CD4-positive, CD25-positive, alpha-beta regulatory T cell (primary cell): ENCODE data around the gene MATN4. TPM values are rescaled to one million over a fixed set of nuclear protein-coding genes. Genes with fewer than 3 reads are reported as not detected.

ENCODE experiments used
- ATAC-seq, 2 donors: fragments of 150-1000 bp; cut with Tn5 transposase; one replicate each; pipeline ENCODE4 v1.10.0; 2021; ENCODE audit warnings: low read depth in 2 of 2, moderate number of reproducible peaks in 2 of 2, moderate library complexity in 1 of 2
- DNase-seq, 3 donors: peaks; one replicate each; pipeline versions ENCODE4 v3.0.0 to v3.0.0-alpha.2; 2012 to 2022; ENCODE audit warnings: mixed read lengths in 1 of 3
- H3K27ac ChIP-seq: one replicate; pipeline ENCODE4 v1.7.0; 2013; ENCODE audit warnings: mild to moderate bottlenecking, low read length; ENCODE audit not compliant: insufficient read depth, poor library complexity, severe bottlenecking
- H3K27me3 ChIP-seq: one replicate; pipeline ENCODE4 v1.7.0; 2013; ENCODE audit warnings: low read length; ENCODE audit not compliant: control insufficient read depth, insufficient read depth
- H3K36me3 ChIP-seq: one replicate; pipeline ENCODE4 v1.7.0; 2013; ENCODE audit warnings: mild to moderate bottlenecking, low read length, moderate library complexity; ENCODE audit not compliant: control insufficient read depth, insufficient read depth
- H3K4me1 ChIP-seq: 2 replicates; pipeline ENCODE4 v1.7.0; 2013; ENCODE audit warnings: mild to moderate bottlenecking, low read length; ENCODE audit not compliant: insufficient read depth, control insufficient read depth, poor library complexity, severe bottlenecking
- H3K4me3 ChIP-seq: one replicate; pipeline ENCODE4 v1.7.0; 2013; ENCODE audit warnings: low read depth, mild to moderate bottlenecking, low read length, moderate library complexity
- H3K9me3 ChIP-seq, 2 experiments: 1 replicate in 1 of 2; 2 replicates in 1 of 2; pipeline ENCODE4 v1.7.0; 2013; ENCODE audit warnings: low read length in 2 of 2, mild to moderate bottlenecking in 1 of 2, moderate library complexity in 1 of 2; ENCODE audit not compliant: control insufficient read depth in 2 of 2
- H3K27ac Mint-ChIP-seq, 3 donors: one replicate each; pipeline ENCODE4 v1.8.0; 2020 to 2022; ENCODE audit warnings: mild to moderate bottlenecking in 3 of 3, mixed read lengths in 3 of 3, moderate library complexity in 2 of 3
- H3K27me3 Mint-ChIP-seq: one replicate; pipeline ENCODE4 v1.8.0; 2022; ENCODE audit warnings: mild to moderate bottlenecking, mixed read lengths
- H3K36me3 Mint-ChIP-seq: one replicate; pipeline ENCODE4 v1.8.0; 2020; ENCODE audit warnings: mixed read lengths
- H3K4me1 Mint-ChIP-seq, 4 donors: one replicate each; pipeline ENCODE4 v1.8.0; 2020 to 2022; ENCODE audit warnings: mixed read lengths in 4 of 4, mild to moderate bottlenecking in 1 of 4
- H3K4me3 Mint-ChIP-seq, 4 donors: one replicate each; pipeline ENCODE4 v1.8.0; 2020 to 2022; ENCODE audit warnings: mild to moderate bottlenecking in 4 of 4, mixed read lengths in 4 of 4, moderate library complexity in 3 of 4
- H3K9me3 Mint-ChIP-seq, 7 donors: one replicate each; pipeline ENCODE4 v1.8.0; 2020 to 2022; ENCODE audit warnings: mixed read lengths in 7 of 7, mild to moderate bottlenecking in 3 of 7, moderate library complexity in 2 of 7
- polyA plus RNA-seq, 4 donors: library from polyadenylated mRNA; unstranded; fragments of 300-500 nt; fragmentation: Illumina TruSeq; gene quantifications; one replicate each; pipeline ENCODE4 v1.2.3, GENCODE V29; 2021
- total RNA-seq: library from RNA; stranded (reverse); gene quantifications from one replicate; pipeline ENCODE4 v1.2.3, GENCODE V29; 2022

Gene MATN4
- total and polyA plus RNA-seq, 5 donors from 2014 or later = 0.10 TPM; not detected in 4

DNA sequence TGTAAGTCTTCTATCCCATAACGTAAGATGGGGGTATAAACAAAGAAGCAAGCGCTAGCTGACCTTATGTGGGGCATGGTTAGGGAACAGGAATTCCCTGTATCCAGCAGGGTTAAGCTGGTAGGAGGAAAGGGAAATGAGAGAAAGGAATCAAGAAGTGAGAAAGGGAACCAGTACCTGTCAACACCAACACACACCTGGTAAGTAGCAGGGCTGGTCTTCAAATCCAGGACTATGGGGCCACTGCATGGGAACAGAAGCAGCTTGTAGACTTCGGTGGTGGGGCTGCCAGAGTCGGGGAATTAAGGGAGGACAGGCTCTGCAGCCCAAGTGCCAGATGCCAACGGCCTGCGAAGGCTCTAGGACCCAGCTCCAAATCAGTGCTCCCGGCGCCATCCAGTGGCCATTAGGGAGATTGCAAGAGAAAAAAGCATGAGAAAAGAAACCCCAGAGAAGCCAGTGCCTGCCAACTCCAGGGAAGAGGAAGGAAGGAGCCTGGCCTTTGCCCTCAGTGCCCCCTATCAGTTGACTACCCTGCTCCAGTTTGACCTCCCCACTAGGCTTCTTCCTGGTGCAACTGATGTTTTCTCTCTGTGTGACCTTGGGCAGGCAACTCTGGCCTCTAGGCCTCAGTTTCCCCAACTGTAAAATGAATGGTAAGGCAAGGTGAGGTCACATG lies 17.3 kb downstream of the MATN4 start:
- DNase-seq (peak; percentile 25 to 67 (median 51)), ATAC-seq (peak in 1 of 2 donors; percentile 37)
- Histone ChIP-seq H3K4me3 (no peak overlapping the region), H3K4me1 (peaks cover 15% of the 10 kb centered on the region), H3K9me3 (no peaks in the 10 kb centered on the region), H3K27me3 (peaks cover 11% of the 10 kb centered on the region), H3K36me3 (no peaks in the 10 kb centered on the region), H3K27ac (no peak overlapping the region)
- peaks cover 34% of the 10 kb centered on the region for H3K27me3 Mint-ChIP-seq
- peaks cover 0 to 18% (median 1%) of the 10 kb centered on the region in 4 donors for H3K4me1 Mint-ChIP-seq
- no peaks in the 10 kb centered on the region for H3K36me3 Mint-ChIP-seq
- peaks cover 0 to 2% (median 0%) of the 10 kb centered on the region in 7 donors for H3K9me3 Mint-ChIP-seq
- H3K4me3 Mint-ChIP-seq = no peak overlapping the region
- H3K27ac Mint-ChIP-seq = peak overlapping the region in 1 of 3 donors; percentile 16

DNA sequence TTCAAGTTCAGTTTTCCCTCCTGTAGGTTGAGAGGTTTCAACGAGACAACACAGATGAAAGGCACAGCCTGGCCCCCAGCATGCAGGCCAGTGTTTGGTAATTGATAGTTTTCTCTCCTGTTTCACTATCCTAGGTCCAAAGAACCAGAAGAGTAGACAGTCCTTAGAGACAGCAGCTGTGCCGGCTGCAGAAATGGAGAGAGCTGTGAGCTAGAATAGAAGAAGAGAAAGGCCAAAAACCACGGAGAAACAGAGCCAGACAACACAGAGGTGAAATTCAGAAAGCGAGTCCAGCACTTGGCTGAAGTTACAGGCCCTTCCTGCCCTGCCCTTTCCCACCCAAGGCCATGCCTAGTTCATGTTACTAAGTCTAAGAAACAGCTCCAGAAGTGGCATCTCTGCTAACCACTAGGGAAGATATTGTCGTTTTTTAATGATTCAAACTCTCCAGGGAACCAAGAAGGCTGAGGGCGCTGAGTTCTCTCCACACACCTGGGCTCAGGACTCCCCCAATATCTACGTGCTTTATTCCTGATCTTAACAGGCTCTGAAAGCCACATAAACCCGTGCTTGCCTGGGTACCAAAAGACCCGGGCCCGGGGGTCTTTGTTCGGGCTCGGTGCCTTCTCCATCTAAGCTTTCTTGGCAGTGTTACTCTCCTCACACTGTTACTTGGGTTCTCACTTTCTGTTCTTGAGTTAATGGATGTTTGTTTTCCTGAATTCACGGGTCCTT lies 18.0 kb downstream of the MATN4 start:
- ATAC-seq = no peak
- H3K27ac ChIP-seq = no peak overlapping the region
- no peak for DNase-seq
- H3K4me1 ChIP-seq = peaks cover 15% of the 10 kb centered on the region
- no peak overlapping the region for H3K4me3 ChIP-seq
- no peak overlapping the region for H3K4me3 Mint-ChIP-seq
- peaks cover 34% of the 10 kb centered on the region for H3K27me3 Mint-ChIP-seq
- H3K9me3 ChIP-seq = no peaks in the 10 kb centered on the region
- H3K36me3 Mint-ChIP-seq = no peaks in the 10 kb centered on the region
- H3K36me3 ChIP-seq = no peaks in the 10 kb centered on the region
- H3K27me3 ChIP-seq = peaks cover 11% of the 10 kb centered on the region
- no peak overlapping the region for H3K27ac Mint-ChIP-seq
- peaks cover 0 to 2% (median 0%) of the 10 kb centered on the region in 7 donors for H3K9me3 Mint-ChIP-seq
- H3K4me1 Mint-ChIP-seq = peaks cover 0 to 18% (median 1%) of the 10 kb centered on the region in 4 donors

DNA sequence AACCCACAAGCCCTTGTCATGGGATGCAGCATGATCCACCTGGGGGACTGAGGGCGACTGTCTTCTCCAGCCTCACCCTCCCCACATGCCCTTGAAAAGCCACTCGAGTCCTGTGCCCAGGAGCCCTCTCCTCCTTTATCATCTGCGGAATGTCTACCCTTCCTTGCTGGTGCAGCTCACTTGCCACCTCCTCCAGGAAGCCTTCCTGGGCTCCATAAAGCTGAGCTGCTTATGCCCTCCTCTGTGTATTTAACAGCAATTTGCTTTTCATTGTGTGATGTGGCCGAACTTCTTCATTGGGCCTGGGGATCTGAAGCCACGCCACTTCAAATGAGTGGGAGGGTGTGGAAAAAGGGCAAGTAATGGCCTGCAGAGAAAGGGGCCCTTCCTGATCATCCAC lies 19.2 kb downstream of the MATN4 start:
- Histone ChIP-seq H3K27ac (no peak overlapping the region), H3K36me3 (no peaks in the 10 kb centered on the region), H3K4me1 (peaks cover 12% of the 10 kb centered on the region), H3K9me3 (no peaks in the 10 kb centered on the region), H3K27me3 (peaks cover 7% of the 10 kb centered on the region), H3K4me3 (no peak overlapping the region)
- H3K9me3 Mint-ChIP-seq = peaks cover 0 to 2% (median 0%) of the 10 kb centered on the region in 7 donors
- H3K4me3 Mint-ChIP-seq = no peak overlapping the region
- peaks cover 29% of the 10 kb centered on the region for H3K27me3 Mint-ChIP-seq
- H3K36me3 Mint-ChIP-seq = no peaks in the 10 kb centered on the region
- DNase-seq = no peak
- ATAC-seq = no peak
- peaks cover 0 to 15% (median under 1%) of the 10 kb centered on the region in 4 donors for H3K4me1 Mint-ChIP-seq
- H3K27ac Mint-ChIP-seq = no peak overlapping the region

DNA sequence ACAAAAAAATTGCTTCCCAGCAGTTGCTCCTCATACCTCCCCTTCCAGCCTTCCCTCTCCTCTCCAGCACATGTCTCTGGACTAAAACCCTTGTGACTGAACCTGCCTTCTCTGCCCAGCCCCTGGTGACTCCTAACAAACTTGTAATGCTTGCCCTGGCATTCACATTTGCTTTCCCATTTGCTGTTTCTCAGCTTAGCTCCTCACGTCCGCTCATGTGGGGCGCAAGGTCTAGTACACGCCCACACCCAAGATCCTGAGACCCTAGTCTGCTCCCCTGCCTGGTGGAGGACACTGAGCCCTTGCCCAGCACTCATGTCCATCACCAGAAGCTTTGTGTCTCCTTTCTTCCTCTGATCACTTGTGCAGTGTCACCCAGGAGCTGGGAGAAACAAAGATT lies 19.7 kb downstream of the MATN4 start:
- H3K36me3 ChIP-seq = no peaks in the 10 kb centered on the region
- H3K4me3 ChIP-seq = no peak overlapping the region
- peaks cover 27% of the 10 kb centered on the region for H3K27me3 Mint-ChIP-seq
- no peak overlapping the region for H3K27ac ChIP-seq
- peaks cover 0 to 12% (median 0%) of the 10 kb centered on the region in 4 donors for H3K4me1 Mint-ChIP-seq
- H3K9me3 Mint-ChIP-seq = peaks cover 0 to 2% (median 0%) of the 10 kb centered on the region in 7 donors
- DNase-seq = no peak
- peaks cover 7% of the 10 kb centered on the region for H3K27me3 ChIP-seq
- H3K27ac Mint-ChIP-seq = no peak overlapping the region
- no peaks in the 10 kb centered on the region for H3K36me3 Mint-ChIP-seq
- no peak overlapping the region for H3K4me3 Mint-ChIP-seq
- H3K4me1 ChIP-seq = peaks cover 7% of the 10 kb centered on the region
- H3K9me3 ChIP-seq = no peaks in the 10 kb centered on the region
- ATAC-seq = no peak

DNA sequence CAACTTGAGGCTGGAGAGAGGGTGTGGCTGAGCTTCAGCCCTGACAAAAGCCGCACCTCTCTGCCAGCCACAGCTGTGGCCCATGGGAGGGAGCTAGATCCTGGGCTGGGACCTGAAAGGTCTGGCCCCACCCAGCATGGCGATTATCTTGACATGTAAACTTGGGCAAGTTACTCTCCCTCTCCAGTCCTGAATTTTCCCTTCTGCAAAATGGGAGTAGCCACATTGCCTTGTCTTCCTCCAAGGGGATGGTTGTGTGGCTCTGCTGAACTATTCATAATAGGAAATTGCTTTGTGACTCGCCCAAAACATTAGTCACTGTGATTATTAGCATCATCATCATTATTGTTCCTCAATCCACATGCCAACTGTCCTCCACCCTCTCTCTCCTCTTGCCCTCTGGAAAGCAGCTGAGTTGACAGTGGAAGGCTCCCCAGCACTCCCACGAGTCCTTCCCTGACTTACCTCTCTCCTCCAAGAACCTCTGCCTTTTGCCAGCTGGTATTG lies 24.5 kb downstream of the MATN4 start:
- Histone ChIP-seq H3K36me3 (no peaks in the 10 kb centered on the region), H3K27me3 (peaks cover 2% of the 10 kb centered on the region), H3K4me1 (no peaks in the 10 kb centered on the region), H3K9me3 (no peaks in the 10 kb centered on the region), H3K27ac (no peak overlapping the region), H3K4me3 (no peak overlapping the region)
- Mint-ChIP-seq H3K36me3 (no peaks in the 10 kb centered on the region), H3K27ac (no peak overlapping the region), H3K9me3 (peaks cover 0 to 4% (median 0%) of the 10 kb centered on the region in 7 donors), H3K4me3 (no peak overlapping the region), H3K27me3 (peaks cover 24% of the 10 kb centered on the region), H3K4me1 (peaks cover 0 to 3% (median 0%) of the 10 kb centered on the region in 4 donors)
- ATAC-seq (no peak), DNase-seq (no peak)

DNA sequence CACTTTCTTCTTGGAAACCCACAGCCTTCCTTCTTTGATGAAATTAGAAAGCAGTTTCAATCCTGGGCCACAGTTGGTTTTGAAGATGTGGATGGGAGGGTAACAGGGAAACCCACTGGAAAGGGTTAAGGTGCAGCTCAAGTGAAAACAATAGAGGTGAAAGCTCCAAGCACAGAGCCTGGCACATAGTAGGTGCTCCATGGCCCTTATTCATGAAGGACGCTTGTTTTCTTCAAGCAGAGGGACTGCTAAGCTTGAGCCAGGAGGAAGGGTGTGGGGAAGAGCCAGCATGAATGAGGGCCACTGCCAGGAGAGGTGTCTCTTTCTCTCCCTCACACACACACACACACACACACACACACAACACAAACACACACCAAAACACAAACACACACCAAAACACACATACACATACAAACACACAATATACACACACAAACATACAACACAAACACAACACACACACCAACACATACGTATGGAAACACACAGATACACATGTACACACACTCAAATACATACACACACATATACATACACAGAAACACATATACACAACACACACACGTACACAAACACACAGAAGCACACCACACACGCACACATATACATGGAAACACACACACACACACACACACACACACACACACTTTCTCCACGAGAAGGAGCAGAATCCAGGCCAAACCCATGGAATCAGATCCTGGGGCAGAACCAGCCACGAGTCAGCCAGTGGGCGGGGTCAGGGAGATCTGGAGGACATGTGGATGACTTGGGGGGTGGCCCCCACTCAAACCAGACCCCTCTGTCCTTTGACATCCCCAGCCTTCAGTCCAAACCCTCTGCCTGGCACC lies 25.2 kb downstream of the MATN4 start:
- Histone ChIP-seq H3K4me3 (no peak overlapping the region), H3K27me3 (peaks cover 2% of the 10 kb centered on the region), H3K4me1 (no peaks in the 10 kb centered on the region), H3K9me3 (no peaks in the 10 kb centered on the region), H3K36me3 (no peaks in the 10 kb centered on the region), H3K27ac (no peak overlapping the region)
- Mint-ChIP-seq H3K36me3 (no peaks in the 10 kb centered on the region), H3K27ac (no peak overlapping the region), H3K4me1 (peaks cover 0 to 3% (median 0%) of the 10 kb centered on the region in 4 donors), H3K4me3 (no peak overlapping the region), H3K9me3 (peaks cover 0 to 4% (median 0%) of the 10 kb centered on the region in 7 donors), H3K27me3 (peaks cover 29% of the 10 kb centered on the region)
- no peak for DNase-seq
- no peak for ATAC-seq

DNA sequence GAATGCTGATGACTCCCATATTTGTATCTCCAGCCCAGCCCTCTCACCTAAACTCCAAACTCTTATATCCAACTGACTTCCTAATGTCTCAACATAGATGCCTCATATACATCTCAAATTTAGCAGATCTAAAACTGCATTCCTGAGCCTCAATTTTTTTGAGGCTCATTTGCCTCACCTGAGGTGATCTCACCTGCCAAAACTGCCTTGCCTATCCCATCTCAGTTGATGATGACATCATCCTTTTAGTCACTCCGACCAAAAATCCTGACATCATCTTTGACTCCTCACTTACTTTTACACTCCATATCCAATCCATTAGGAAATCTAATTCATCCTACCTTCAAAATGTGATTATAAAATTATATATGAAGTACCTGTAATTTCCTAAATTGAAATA lies 28.1 kb downstream of the MATN4 start:
- Histone ChIP-seq H3K9me3 (no peaks in the 10 kb centered on the region), H3K27ac (no peak overlapping the region), H3K36me3 (no peaks in the 10 kb centered on the region), H3K4me3 (no peak overlapping the region), H3K4me1 (no peaks in the 10 kb centered on the region), H3K27me3 (peaks cover 12% of the 10 kb centered on the region)
- Mint-ChIP-seq H3K9me3 (peaks cover 0 to 4% (median 0%) of the 10 kb centered on the region in 7 donors), H3K4me3 (no peak overlapping the region), H3K36me3 (no peaks in the 10 kb centered on the region), H3K27me3 (peaks cover 42% of the 10 kb centered on the region), H3K27ac (peak overlapping the region in 1 of 3 donors; percentile 54), H3K4me1 (peaks cover 0 to 3% (median 0%) of the 10 kb centered on the region in 4 donors)
- ATAC-seq = no peak
- no peak for DNase-seq
